SJCRH30 (cell line): ENCODE measurements around the gene ANTXR2. TPM values are rescaled to one million over a fixed set of nuclear protein-coding genes. Genes with fewer than 3 reads are reported as not detected.
A peak's percentile ranks its signal among the peaks of the same experiment; 100 is the strongest.

Experiments used
- DNase-seq, 2 experiments: peaks; one replicate each; pipeline ENCODE4 v3.0.0-alpha.2; 2015 to 2020
- H3K27ac ChIP-seq: fragments of 250-450 bp; sonication (Bioruptor Pico); 2 replicates; pipeline ENCODE4 v1.5.1; 2020; ENCODE audit warnings: mild to moderate bottlenecking, moderate library complexity
- H3K27me3 ChIP-seq: fragments of 250-450 bp; sonication (Bioruptor Pico); 2 replicates; pipeline ENCODE4 v1.5.1; 2020; ENCODE audit warnings: mild to moderate bottlenecking, moderate library complexity
- H3K36me3 ChIP-seq: fragments of 250-450 bp; sonication (Bioruptor Pico); 2 replicates; pipeline ENCODE4 v1.5.1; 2020; ENCODE audit warnings: mild to moderate bottlenecking, moderate library complexity
- H3K4me1 ChIP-seq: fragments of 250-450 bp; sonication (Bioruptor Pico); 2 replicates; pipeline ENCODE4 v1.5.1; 2020; ENCODE audit warnings: mild to moderate bottlenecking, moderate library complexity
- H3K4me3 ChIP-seq: fragments of 250-450 bp; sonication (Bioruptor Pico); 2 replicates; pipeline ENCODE4 v1.5.1; 2020; ENCODE audit warnings: mild to moderate bottlenecking, moderate library complexity
- H3K9me3 ChIP-seq: fragments of 250-450 bp; sonication (Bioruptor Pico); replicated peaks from 2 replicates; pipeline ENCODE4 v1.5.1; 2020; ENCODE audit warnings: mild to moderate bottlenecking, moderate library complexity
- total RNA-seq: library from RNA; depleted of rRNA; stranded (reverse); fragments of >200 nt; shearing (Covaris generic); gene quantifications from 2 replicates; pipeline ENCODE4 v1.2.3, GENCODE V29; 2014

ANTXR2 gene
- total RNA-seq, 1 experiment from 2014 or later: 34.5 TPM

GRCh38 chr4:79983431-79983830, 89.6 kb downstream of the ANTXR2 start:
- Histone ChIP-seq H3K4me3 (no peak overlapping the region), H3K9me3 (no peaks in the 10 kb centered on the region), H3K27ac (no peak overlapping the region), H3K36me3 (peaks cover 18% of the 10 kb centered on the region), H3K4me1 (peaks cover 6% of the 10 kb centered on the region; the same call in 1 of the 2 replicates), H3K27me3 (no peaks in the 10 kb centered on the region)
- DNase-seq: no peak

DNA sequence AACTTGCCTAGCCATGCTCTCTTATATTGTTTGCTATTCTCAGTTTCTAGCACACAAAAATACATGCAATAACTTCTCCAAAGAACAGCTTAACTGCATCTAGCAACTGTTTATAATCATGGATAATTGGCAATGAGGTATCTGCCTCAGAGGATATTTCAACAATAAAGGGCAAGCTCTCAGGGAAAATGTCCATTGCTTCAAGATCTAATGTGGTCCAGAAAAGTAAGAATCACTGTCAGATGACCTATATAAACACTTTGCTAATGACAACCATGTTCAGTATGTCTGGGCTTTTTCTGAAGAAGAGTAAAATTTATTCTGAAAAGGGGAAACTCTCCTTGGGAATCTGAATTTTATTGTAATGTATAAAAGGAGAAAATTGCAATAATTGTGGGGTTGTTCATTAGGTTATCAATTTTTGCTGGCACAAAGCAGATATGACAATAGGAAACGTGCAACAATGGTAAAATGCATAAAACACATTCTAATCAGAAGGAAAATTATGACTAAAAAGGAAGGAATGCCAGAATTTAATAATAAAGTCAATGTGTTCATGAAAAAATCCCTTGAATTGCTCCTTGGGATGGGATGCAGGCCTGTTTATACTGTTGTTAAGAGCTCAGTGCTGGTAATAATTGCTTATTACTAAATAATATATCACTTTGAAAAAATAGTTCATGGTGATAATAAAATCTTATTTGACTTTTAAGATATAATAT, 90.3 kb downstream of the ANTXR2 start:
- Histone ChIP-seq H3K27ac (no peak overlapping the region), H3K27me3 (no peaks in the 10 kb centered on the region), H3K36me3 (peaks cover 19% of the 10 kb centered on the region), H3K4me1 (peaks cover 6% of the 10 kb centered on the region; the same call in 1 of the 2 replicates), H3K4me3 (no peak overlapping the region), H3K9me3 (no peaks in the 10 kb centered on the region)
- DNase-seq: no peak

DNA sequence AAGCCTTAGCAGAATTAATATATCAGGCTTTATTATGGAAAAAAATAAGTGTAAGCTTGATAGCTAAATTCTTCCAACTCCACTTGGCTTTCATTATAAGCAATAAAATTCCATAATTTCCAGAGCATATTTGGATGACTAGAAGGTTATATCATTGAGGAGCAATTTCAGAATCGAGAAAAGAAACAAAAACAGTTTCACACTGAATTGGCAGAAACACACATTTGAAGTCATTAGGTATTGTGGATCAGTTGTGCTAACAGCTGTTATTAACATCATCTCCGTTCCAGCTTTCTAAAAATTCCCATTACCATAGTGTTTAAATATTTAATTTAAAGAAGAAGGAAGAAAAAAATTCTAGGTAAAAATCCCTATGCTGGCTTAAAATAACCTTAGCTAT, 92.6 kb downstream of the ANTXR2 start:
- H3K36me3 ChIP-seq: peaks cover 34% of the 10 kb centered on the region
- H3K27ac ChIP-seq: no peak overlapping the region
- DNase-seq: no peak
- H3K4me1 ChIP-seq: no peaks in the 10 kb centered on the region
- H3K9me3 ChIP-seq: no peaks in the 10 kb centered on the region
- no peak overlapping the region for H3K4me3 ChIP-seq
- no peaks in the 10 kb centered on the region for H3K27me3 ChIP-seq

GRCh38 chr4:79979785-79980437, 93.1 kb downstream of the ANTXR2 start:
- Histone ChIP-seq H3K36me3 (peaks cover 34% of the 10 kb centered on the region), H3K9me3 (no peaks in the 10 kb centered on the region), H3K4me3 (no peak overlapping the region), H3K4me1 (no peaks in the 10 kb centered on the region), H3K27ac (no peak overlapping the region), H3K27me3 (no peaks in the 10 kb centered on the region)
- no peak for DNase-seq

- no peak overlapping the region for H3K27ac ChIP-seq
- DNase-seq: no peak
- no peaks in the 10 kb centered on the region for H3K4me1 ChIP-seq
- no peak overlapping the region for H3K4me3 ChIP-seq
- H3K9me3 ChIP-seq: no peaks in the 10 kb centered on the region
- H3K27me3 ChIP-seq: no peaks in the 10 kb centered on the region
- H3K36me3 ChIP-seq: peaks cover 26% of the 10 kb centered on the region
Observed at GRCh38 chr4:79977131-79977840, 95.7 kb downstream of the ANTXR2 start.

- H3K4me1 ChIP-seq: no peaks in the 10 kb centered on the region
- no peaks in the 10 kb centered on the region for H3K9me3 ChIP-seq
- peaks cover 19% of the 10 kb centered on the region for H3K36me3 ChIP-seq
- no peak for DNase-seq
- no peak overlapping the region for H3K4me3 ChIP-seq
- no peaks in the 10 kb centered on the region for H3K27me3 ChIP-seq
- H3K27ac ChIP-seq: no peak overlapping the region
Observed at GRCh38 chr4:79964400-79965211, 108.4 kb downstream of the ANTXR2 start.

DNA sequence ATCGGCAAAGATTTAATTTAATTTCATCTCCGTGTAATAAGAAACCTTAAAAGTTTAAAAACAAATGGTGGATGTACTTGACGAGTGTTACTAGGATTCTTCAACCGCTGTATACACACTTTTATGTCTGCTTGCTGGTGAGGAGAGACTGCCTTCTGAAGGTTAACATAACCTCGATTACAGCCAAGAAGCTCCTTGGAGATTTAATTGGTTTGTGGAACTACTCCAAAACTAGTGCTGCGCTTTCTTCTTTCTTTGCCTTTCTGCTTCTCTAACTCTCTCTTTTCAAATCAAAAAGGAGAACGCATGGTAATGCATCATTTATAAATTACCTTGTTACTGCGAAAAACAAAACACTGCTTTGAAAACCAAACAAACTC, 109.0 kb downstream of the ANTXR2 start:
- no peak overlapping the region for H3K4me3 ChIP-seq
- no peak for DNase-seq
- H3K27ac ChIP-seq: no peak overlapping the region
- peaks cover 19% of the 10 kb centered on the region for H3K36me3 ChIP-seq
- no peaks in the 10 kb centered on the region for H3K9me3 ChIP-seq
- H3K4me1 ChIP-seq: no peaks in the 10 kb centered on the region
- no peaks in the 10 kb centered on the region for H3K27me3 ChIP-seq

DNA sequence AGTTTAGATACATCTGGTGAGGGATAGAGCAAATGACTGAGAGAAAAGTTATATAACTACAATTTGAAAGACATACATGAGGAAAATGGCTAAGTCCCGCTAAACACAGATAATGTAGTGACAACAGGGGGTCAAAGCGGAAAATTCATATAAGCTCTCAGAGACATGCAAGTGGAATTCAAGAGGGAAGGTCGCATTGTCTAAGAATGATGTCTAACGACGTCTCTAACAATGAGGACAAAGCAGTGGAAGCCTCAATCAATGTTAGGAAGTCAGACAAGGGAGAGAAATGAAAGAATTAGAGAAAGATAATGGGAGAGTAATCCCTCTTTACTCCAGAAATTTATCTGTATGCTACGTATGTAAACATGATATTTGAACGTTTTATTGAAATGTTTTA, 113.4 kb downstream of the ANTXR2 start:
- Histone ChIP-seq H3K4me1 (no peaks in the 10 kb centered on the region), H3K4me3 (no peak overlapping the region), H3K9me3 (0 out of 2 replicates have a peak, but pooled peaks cover 3% of the 10 kb centered on the region), H3K27me3 (no peaks in the 10 kb centered on the region), H3K36me3 (peaks cover 14% of the 10 kb centered on the region), H3K27ac (no peak overlapping the region)
- DNase-seq: peak in 1 of 2 experiments; percentile 26

DNA sequence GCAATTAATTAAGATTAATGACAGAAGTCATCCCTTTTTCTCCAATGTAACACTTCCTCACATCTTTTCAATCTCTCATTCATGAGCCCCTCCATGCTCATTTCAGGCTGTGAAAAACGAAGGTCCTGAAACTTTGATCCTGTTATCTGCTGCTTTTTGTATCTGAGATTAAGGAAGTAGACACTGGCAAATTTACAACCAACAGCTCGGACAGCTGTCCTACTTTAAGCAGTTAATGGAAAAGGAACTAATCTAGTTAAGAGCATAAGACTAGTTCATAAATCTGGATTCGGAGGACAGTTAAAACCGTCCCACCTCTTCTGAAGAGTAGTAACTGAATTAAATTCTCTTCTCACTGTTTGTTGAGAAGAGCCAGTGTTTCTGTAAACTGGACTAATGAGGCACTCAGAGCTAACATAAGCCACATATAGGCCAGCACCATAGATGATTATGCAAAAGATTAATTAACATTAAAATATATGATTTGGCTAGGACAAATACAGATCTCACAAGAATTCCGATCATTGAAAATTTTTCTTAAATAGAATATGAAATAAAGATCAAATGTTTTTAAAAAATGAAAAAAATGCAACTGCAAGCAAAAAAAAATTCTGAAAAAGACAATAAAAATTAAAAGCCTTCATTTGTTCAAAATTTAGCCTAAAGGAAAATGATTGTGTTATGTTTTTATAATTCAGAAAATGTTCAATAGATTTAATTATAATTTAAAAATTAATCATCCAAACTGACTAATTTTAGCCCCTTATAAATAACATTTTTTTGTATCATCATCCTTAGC, 114.4 kb downstream of the ANTXR2 start:
- peaks cover 7% of the 10 kb centered on the region; the same call in 1 of the 2 replicates for H3K36me3 ChIP-seq
- peak in 1 of 2 experiments; percentile 13 for DNase-seq
- no peak overlapping the region for H3K27ac ChIP-seq
- no peaks in the 10 kb centered on the region for H3K4me1 ChIP-seq
- no peaks in the 10 kb centered on the region for H3K27me3 ChIP-seq
- 0 out of 2 replicates have a peak, but pooled peaks cover 3% of the 10 kb centered on the region for H3K9me3 ChIP-seq
- H3K4me3 ChIP-seq: no peak overlapping the region

GRCh38 chr4:79949178-79949577, 123.9 kb downstream of the ANTXR2 start:
- H3K27me3 ChIP-seq: no peaks in the 10 kb centered on the region
- H3K9me3 ChIP-seq: no peaks in the 10 kb centered on the region
- DNase-seq: no peak
- no peak overlapping the region for H3K4me3 ChIP-seq
- peaks cover 3% of the 10 kb centered on the region; the same call in 1 of the 2 replicates for H3K4me1 ChIP-seq
- H3K27ac ChIP-seq: no peak overlapping the region
- H3K36me3 ChIP-seq: no peaks in the 10 kb centered on the region

DNA sequence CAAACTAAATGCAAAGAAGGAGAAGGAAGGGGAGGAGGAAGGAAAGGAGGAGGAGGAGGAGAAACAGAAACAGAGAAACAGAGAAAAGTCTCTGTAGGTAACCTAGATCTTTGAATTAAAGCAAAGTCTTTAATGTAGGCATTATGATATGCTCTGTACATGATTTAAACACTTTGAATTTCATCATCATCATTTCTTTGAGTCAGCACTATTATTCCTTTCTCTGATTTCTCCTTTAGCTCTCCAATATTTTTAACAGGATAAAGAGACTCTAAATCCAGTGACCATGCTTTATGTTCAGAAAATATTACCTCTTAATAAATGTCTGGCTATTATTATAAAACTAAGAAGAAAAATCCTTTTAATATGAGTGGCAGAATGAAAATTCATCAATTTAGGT, 124.3 kb downstream of the ANTXR2 start:
- Histone ChIP-seq H3K27me3 (no peaks in the 10 kb centered on the region), H3K36me3 (no peaks in the 10 kb centered on the region), H3K4me3 (no peak overlapping the region), H3K9me3 (no peaks in the 10 kb centered on the region), H3K4me1 (peaks cover 3% of the 10 kb centered on the region; the same call in 1 of the 2 replicates), H3K27ac (no peak overlapping the region)
- no peak for DNase-seq

- no peaks in the 10 kb centered on the region for H3K36me3 ChIP-seq
- H3K9me3 ChIP-seq: no peaks in the 10 kb centered on the region
- peaks cover 3% of the 10 kb centered on the region; the same call in 1 of the 2 replicates for H3K4me1 ChIP-seq
- H3K27me3 ChIP-seq: no peaks in the 10 kb centered on the region
- no peak overlapping the region for H3K4me3 ChIP-seq
- no peak for DNase-seq
- H3K27ac ChIP-seq: no peak overlapping the region
Observed at GRCh38 chr4:79948261-79948660, 124.8 kb downstream of the ANTXR2 start.

GRCh38 chr4:79947386-79947785, 125.6 kb downstream of the ANTXR2 start:
- Histone ChIP-seq H3K27ac (no peak overlapping the region), H3K9me3 (no peaks in the 10 kb centered on the region), H3K4me3 (no peak overlapping the region), H3K36me3 (no peaks in the 10 kb centered on the region), H3K4me1 (peaks cover 3% of the 10 kb centered on the region; the same call in 1 of the 2 replicates), H3K27me3 (no peaks in the 10 kb centered on the region)
- DNase-seq: no peak

DNA sequence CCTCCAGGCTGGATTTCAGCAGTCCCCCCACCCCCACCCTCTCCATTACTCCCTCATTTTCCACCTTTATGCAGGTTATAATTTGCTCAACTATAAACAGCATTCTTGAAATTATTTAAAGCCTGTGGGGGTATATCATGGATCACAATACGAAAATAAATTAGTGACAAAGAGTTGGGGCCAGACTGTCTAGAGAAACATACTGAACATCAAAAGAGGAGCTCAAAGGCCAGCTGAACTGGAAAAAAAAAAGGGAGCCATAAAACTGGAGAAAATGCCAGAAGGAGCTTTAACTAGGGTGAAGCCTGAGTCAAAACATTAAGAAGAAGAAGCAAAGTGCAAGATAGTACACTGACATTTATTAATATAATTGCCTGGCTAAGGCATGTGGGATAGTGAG, 137.8 kb downstream of the ANTXR2 start:
- Histone ChIP-seq H3K9me3 (no peaks in the 10 kb centered on the region), H3K27me3 (no peaks in the 10 kb centered on the region), H3K36me3 (no peaks in the 10 kb centered on the region), H3K4me1 (no peaks in the 10 kb centered on the region; the same call in 1 of the 2 replicates), H3K4me3 (no peak overlapping the region), H3K27ac (no peak overlapping the region)
- DNase-seq: no peak
